Parathyroid adenoma (tissue), 2 donors: ENCODE results near the gene SLC39A11.

Source experiments
- H2AFZ ChIP-seq: fragments of 300-600 bp; sonication (generic); one replicate; pipeline ENCODE4 v1.7.0; 2017; ENCODE audit warnings: antibody characterized with exemption, mild to moderate bottlenecking
- H3K27ac ChIP-seq: fragments of 300-600 bp; sonication (generic); one replicate; pipeline ENCODE4 v1.7.0; 2017
- H3K27me3 ChIP-seq: fragments of 300-600 bp; sonication (generic); one replicate; pipeline ENCODE4 v1.7.0; 2017; ENCODE audit warnings: low read length; ENCODE audit not compliant: control insufficient read depth, insufficient read depth
- H3K36me3 ChIP-seq: fragments of 300-600 bp; sonication (generic); one replicate; pipeline ENCODE4 v1.7.0; 2017; ENCODE audit warnings: low read length; ENCODE audit not compliant: control insufficient read depth, insufficient read depth
- H3K4me1 ChIP-seq: fragments of 300-600 bp; sonication (generic); one replicate; pipeline ENCODE4 v1.7.0; 2017; ENCODE audit warnings: control low read depth
- H3K4me2 ChIP-seq: fragments of 300-600 bp; sonication (generic); one replicate; pipeline ENCODE4 v1.7.0; 2017; ENCODE audit warnings: low read length
- H3K4me3 ChIP-seq: fragments of 300-600 bp; sonication (generic); one replicate; pipeline ENCODE4 v1.7.0; 2017; ENCODE audit warnings: low read depth, low read length
- H3K79me2 ChIP-seq: fragments of 300-600 bp; sonication (generic); one replicate; pipeline ENCODE4 v1.7.0; 2017; ENCODE audit warnings: control low read depth
- H3K9ac ChIP-seq: fragments of 300-600 bp; sonication (generic); one replicate; pipeline ENCODE4 v1.7.0; 2017; ENCODE audit warnings: mild to moderate bottlenecking
- H3K9me3 ChIP-seq: fragments of 300-600 bp; sonication (generic); one replicate; pipeline ENCODE4 v1.7.0; 2017; ENCODE audit warnings: low read length; ENCODE audit not compliant: control insufficient read depth
- CTCF ChIP-seq: fragments of 300-600 bp; sonication (generic); IDR thresholded peaks from one replicate; pipeline ENCODE4 v1.7.0; 2017; ENCODE audit warnings: antibody characterized with exemption, mild to moderate bottlenecking
- donor health status: primary hyperparathyroidism.

The SLC39A11 gene

GRCh38 chr17:73074566-73074965, 17.9 kb downstream of the SLC39A11 start:
- no peak for TF ChIP-seq CTCF
- H3K9me3 ChIP-seq = no peaks in the 10 kb centered on the region
- H3K4me1 ChIP-seq = no peaks in the 10 kb centered on the region
- H3K79me2 ChIP-seq = no peaks in the 10 kb centered on the region
- H3K36me3 ChIP-seq = no peaks in the 10 kb centered on the region
- no peaks in the 10 kb centered on the region for H3K27me3 ChIP-seq
- H2AFZ ChIP-seq = no peak overlapping the region
- H3K4me3 ChIP-seq = no peak overlapping the region
- no peak overlapping the region for H3K27ac ChIP-seq
- no peak overlapping the region for H3K9ac ChIP-seq
- H3K4me2 ChIP-seq = no peak overlapping the region

GRCh38 chr17:73072219-73072962, 20.1 kb downstream of the SLC39A11 start:
- no peak for TF ChIP-seq CTCF
- H3K79me2 ChIP-seq = no peaks in the 10 kb centered on the region
- no peaks in the 10 kb centered on the region for H3K4me1 ChIP-seq
- H2AFZ ChIP-seq = no peak overlapping the region
- no peak overlapping the region for H3K4me2 ChIP-seq
- H3K27ac ChIP-seq = no peak overlapping the region
- H3K36me3 ChIP-seq = no peaks in the 10 kb centered on the region
- no peaks in the 10 kb centered on the region for H3K9me3 ChIP-seq
- no peak overlapping the region for H3K9ac ChIP-seq
- H3K27me3 ChIP-seq = no peaks in the 10 kb centered on the region
- no peak overlapping the region for H3K4me3 ChIP-seq

- TF ChIP-seq CTCF = no peak
- no peak overlapping the region for H3K4me2 ChIP-seq
- H3K9ac ChIP-seq = no peak overlapping the region
- no peaks in the 10 kb centered on the region for H3K27me3 ChIP-seq
- H2AFZ ChIP-seq = no peak overlapping the region
- no peaks in the 10 kb centered on the region for H3K4me1 ChIP-seq
- H3K36me3 ChIP-seq = no peaks in the 10 kb centered on the region
- no peak overlapping the region for H3K27ac ChIP-seq
- no peaks in the 10 kb centered on the region for H3K9me3 ChIP-seq
- no peaks in the 10 kb centered on the region for H3K79me2 ChIP-seq
- H3K4me3 ChIP-seq = no peak overlapping the region
Measured at GRCh38 chr17:73071066-73071999, 21.2 kb downstream of the SLC39A11 start.

- H3K4me3 ChIP-seq = no peak overlapping the region
- no peaks in the 10 kb centered on the region for H3K36me3 ChIP-seq
- H3K27ac ChIP-seq = no peak overlapping the region
- no peaks in the 10 kb centered on the region for H3K4me1 ChIP-seq
- H2AFZ ChIP-seq = no peak overlapping the region
- H3K9ac ChIP-seq = no peak overlapping the region
- H3K9me3 ChIP-seq = no peaks in the 10 kb centered on the region
- H3K27me3 ChIP-seq = no peaks in the 10 kb centered on the region
- no peaks in the 10 kb centered on the region for H3K79me2 ChIP-seq
- no peak for TF ChIP-seq CTCF
- H3K4me2 ChIP-seq = no peak overlapping the region
Measured at GRCh38 chr17:73069841-73070240, 22.6 kb downstream of the SLC39A11 start.
